DOHH2 (cell line): Measurements from ENCODE around the gene SCYGR3.

Experiments
- CTCF ChIP-seq: fragments of 200-600 bp; sonication (generic); IDR thresholded peaks from one replicate; pipeline ENCODE4 v1.5.1; 2014; ENCODE audit warnings: antibody characterized with exemption, mild to moderate bottlenecking, low read depth, low read length; ENCODE audit not compliant: poor library complexity, severe bottlenecking
- EZH2phosphoT487 ChIP-seq: fragments of 200-600 bp; sonication (generic); IDR thresholded peaks from 2 replicates; pipeline ENCODE4 v1.6.1; 2017; ENCODE audit warnings: borderline replicate concordance, mild to moderate bottlenecking, antibody characterized with exemption, low read length, moderate library complexity, mixed read lengths

GRCh38 chr2:227579791-227580190, 34.8 kb downstream of the SCYGR3 start:
- TF ChIP-seq CTCF (no peak), EZH2phosphoT487 (no peak)
